Osteoblast (primary cell): ENCODE results near the gene TNK1. TPM values are rescaled to one million over a fixed set of nuclear protein-coding genes. Genes with fewer than 3 reads are reported as not detected.
A peak's percentile ranks its signal among the peaks of the same experiment; 100 is the strongest.

ENCODE experiments used
- DNase-seq: peaks from one replicate; pipeline ENCODE4 v3.0.0; 2011; ENCODE audit warnings: low spot score, mixed read lengths; ENCODE audit not compliant: insufficient read length; ENCODE audit errors: missing footprints
- H2AFZ ChIP-seq: 2 replicates; pipeline ENCODE4 v1.6.0; 2011; ENCODE audit warnings: mild to moderate bottlenecking, low read length
- H3K27ac ChIP-seq: 2 replicates; pipeline ENCODE4 v1.5.1; 2011; ENCODE audit warnings: mild to moderate bottlenecking, low read depth, low read length, moderate library complexity
- H3K27me3 ChIP-seq: 2 replicates; pipeline ENCODE4 v1.6.0; 2012; ENCODE audit warnings: mild to moderate bottlenecking, control low read depth, inconsistent platforms, low read length, moderate library complexity; ENCODE audit not compliant: insufficient read depth
- H3K36me3 ChIP-seq: 2 replicates; pipeline ENCODE4 v1.5.1; 2011; ENCODE audit warnings: mild to moderate bottlenecking, low read length, control low read depth, moderate library complexity; ENCODE audit not compliant: insufficient read depth
- H3K4me1 ChIP-seq: 2 replicates; pipeline ENCODE4 v1.5.1; 2011; ENCODE audit warnings: mild to moderate bottlenecking, low read length, control low read depth, moderate library complexity; ENCODE audit not compliant: insufficient read depth
- H3K4me2 ChIP-seq: 2 replicates; pipeline ENCODE4 v1.6.0; 2011; ENCODE audit warnings: mild to moderate bottlenecking, low read length; ENCODE audit not compliant: insufficient read depth
- H3K4me3 ChIP-seq: fragments of 200-600 bp; sonication (generic); 3 replicates; pipeline ENCODE4 v1.5.1; 2012; ENCODE audit warnings: mild to moderate bottlenecking, low read length, inconsistent platforms; ENCODE audit not compliant: insufficient read depth
- H3K79me2 ChIP-seq: 2 replicates; pipeline ENCODE4 v1.6.0; 2012; ENCODE audit warnings: mild to moderate bottlenecking, low read length, control low read depth, inconsistent platforms; ENCODE audit not compliant: insufficient read depth
- H3K9me3 ChIP-seq: 2 replicates; pipeline ENCODE4 v1.5.1; 2011; ENCODE audit warnings: low read depth, low read length, control low read depth
- H4K20me1 ChIP-seq: 2 replicates; pipeline ENCODE4 v1.6.0; 2012; ENCODE audit warnings: mild to moderate bottlenecking, low read length, control low read depth; ENCODE audit not compliant: insufficient read depth
- total RNA-seq: library from RNA; depleted of rRNA; stranded (reverse); fragments of >200 nt; gene quantifications from 2 replicates; pipeline ENCODE4 v1.2.3, GENCODE V29; 2012
- TF ChIP-seq, protein P1 (sequence below): IDR thresholded peaks from 2 replicates; pipeline ENCODE4 v1.5.1; 2011; ENCODE audit warnings: mild to moderate bottlenecking, low read depth, low read length, moderate library complexity; ENCODE audit errors: extremely low read depth

Gene TNK1
- total RNA-seq, 1 donor: 0.36 TPM

DNA sequence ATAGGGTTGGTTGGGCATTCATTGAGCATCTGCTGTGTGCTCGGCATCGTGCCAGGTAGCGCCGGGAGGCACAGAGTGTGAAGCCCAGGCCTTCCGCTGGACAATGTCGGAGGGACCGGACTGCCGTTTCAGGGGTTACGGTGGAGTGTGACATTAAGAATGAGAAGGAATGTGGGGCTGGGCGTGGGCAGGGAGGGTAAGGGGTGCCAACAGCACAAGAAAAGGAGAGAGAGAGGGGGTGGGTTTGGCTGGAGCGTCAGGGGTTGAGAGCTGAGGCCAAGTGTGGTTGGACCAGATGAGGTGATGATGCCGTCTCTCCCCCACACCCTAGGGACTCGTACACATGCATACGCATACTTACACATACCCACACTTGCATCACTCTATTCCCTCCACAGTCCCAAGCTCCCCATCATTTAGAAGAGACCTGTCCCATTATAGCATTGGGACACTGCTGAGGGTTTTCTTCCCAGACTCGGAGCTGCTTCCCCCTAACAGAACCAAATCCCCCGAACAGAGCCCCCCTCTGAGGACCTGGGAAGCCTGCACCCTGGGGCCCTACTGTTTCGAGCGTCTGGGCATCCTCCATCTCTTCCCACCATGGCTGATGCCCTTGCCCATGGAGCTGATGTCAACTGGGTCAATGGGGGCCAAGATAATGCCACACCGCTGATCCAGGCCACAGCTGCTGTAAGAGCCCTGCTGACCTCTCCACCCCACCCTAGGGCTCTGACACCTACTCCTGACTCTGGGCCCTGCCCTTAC, 32.2 kb upstream of the TNK1 start:
- Histone ChIP-seq H3K27ac (peak overlapping the region; percentile 69), H3K36me3 (no peaks in the 10 kb centered on the region), H3K4me1 (peaks cover 37% of the 10 kb centered on the region), H3K4me2 (peak overlapping the region; percentile 96), H3K27me3 (peaks cover 12% of the 10 kb centered on the region), H4K20me1 (peaks cover 20% of the 10 kb centered on the region), H2AFZ (no peak overlapping the region), H3K9me3 (no peaks in the 10 kb centered on the region), H3K4me3 (peak overlapping the region; percentile 1), H3K79me2 (peaks cover 24% of the 10 kb centered on the region)
- TF ChIP-seq, protein P1, sequence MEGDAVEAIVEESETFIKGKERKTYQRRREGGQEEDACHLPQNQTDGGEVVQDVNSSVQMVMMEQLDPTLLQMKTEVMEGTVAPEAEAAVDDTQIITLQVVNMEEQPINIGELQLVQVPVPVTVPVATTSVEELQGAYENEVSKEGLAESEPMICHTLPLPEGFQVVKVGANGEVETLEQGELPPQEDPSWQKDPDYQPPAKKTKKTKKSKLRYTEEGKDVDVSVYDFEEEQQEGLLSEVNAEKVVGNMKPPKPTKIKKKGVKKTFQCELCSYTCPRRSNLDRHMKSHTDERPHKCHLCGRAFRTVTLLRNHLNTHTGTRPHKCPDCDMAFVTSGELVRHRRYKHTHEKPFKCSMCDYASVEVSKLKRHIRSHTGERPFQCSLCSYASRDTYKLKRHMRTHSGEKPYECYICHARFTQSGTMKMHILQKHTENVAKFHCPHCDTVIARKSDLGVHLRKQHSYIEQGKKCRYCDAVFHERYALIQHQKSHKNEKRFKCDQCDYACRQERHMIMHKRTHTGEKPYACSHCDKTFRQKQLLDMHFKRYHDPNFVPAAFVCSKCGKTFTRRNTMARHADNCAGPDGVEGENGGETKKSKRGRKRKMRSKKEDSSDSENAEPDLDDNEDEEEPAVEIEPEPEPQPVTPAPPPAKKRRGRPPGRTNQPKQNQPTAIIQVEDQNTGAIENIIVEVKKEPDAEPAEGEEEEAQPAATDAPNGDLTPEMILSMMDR: no peak
- DNase-seq: peak; percentile 85

DNA sequence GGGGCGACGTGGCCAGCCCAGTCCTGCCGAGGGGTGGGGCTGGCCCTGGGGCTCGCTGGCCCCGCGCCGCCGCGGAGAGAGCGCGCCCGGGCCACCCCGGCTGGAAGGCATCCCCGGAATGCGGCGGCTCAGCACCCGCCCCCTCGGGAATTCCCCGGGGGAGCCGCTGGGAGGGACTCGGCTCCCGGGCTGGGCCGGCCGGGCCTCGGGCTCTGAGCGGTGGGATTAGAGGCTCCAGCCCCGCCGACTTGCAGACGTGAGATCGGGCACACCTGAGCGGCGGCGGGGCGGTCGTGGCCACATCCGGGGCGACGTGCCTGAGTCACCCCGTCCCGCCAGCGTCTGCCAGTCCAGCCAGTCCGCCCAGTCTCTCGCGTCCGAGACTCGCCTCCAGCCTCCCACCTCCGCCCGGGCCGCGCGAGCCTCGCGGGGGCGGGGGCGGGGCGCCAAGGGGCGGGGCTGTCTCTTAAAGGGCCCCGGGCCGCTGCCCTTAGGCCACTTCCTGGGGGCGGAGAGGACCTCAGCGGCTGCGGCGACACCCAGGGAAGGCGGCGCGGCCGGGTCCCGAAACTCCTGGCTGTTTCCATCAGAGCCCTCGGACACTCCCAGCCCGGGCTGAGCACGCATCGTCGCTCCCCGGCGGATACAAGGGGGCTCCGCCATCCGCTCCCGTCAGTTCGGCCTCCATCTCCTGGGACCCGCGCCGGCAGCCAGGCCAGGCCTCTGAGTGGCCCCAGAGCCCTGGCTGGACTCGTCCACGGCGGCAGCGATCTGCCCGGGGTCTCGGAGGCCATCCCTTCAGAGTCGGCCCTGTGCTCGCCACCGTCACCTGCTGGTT, 29.0 kb upstream of the TNK1 start, which contains the start of gene KCTD11:
TSS of gene KCTD11 (plus strand) at position 498 of the 838 bp plus-strand sequence.
- H2AFZ ChIP-seq: peak within 1 kb of the TSS; percentile 86
- peaks cover 37% of the 10 kb centered on the region for H4K20me1 ChIP-seq
- peak within 1 kb of the TSS; percentile 96 for H3K4me2 ChIP-seq
- peaks cover 39% of the 10 kb centered on the region for H3K79me2 ChIP-seq
- peak within 1 kb of the TSS; percentile 95 for H3K4me3 ChIP-seq
- H3K36me3 ChIP-seq: no peaks in the 10 kb centered on the region
- TF ChIP-seq, protein P1: no peak
- H3K27ac ChIP-seq: peak within 1 kb of the TSS; percentile 94
- H3K4me1 ChIP-seq: peaks cover 50% of the 10 kb centered on the region
- H3K27me3 ChIP-seq: no peaks in the 10 kb centered on the region
- no peaks in the 10 kb centered on the region for H3K9me3 ChIP-seq
- peak; percentile 99 for DNase-seq

DNA sequence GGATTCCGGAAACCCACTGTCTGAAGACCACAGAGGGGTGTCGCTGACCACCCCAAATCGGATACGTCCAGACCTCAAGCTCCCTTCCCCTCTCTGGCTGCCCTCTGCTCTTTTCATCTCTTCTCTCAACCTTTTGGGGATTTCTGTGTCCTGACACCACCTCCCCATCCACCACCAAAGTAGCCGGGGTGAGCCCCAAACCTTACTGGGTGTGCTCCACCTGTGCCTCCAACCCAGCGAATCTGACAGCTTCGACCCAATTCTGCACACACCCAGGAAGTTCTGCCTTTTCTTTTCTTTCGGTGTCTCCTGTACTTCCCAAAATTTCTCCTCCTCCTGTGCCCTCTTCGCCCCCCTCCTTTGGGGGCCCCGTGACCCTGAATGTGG, 28.4 kb upstream of the TNK1 start:
- peak overlapping the region; percentile 86 for H2AFZ ChIP-seq
- peaks cover 37% of the 10 kb centered on the region for H4K20me1 ChIP-seq
- H3K36me3 ChIP-seq: no peaks in the 10 kb centered on the region
- H3K27me3 ChIP-seq: no peaks in the 10 kb centered on the region
- DNase-seq: no peak
- peaks cover 39% of the 10 kb centered on the region for H3K79me2 ChIP-seq
- peak overlapping the region; percentile 95 for H3K4me3 ChIP-seq
- H3K4me1 ChIP-seq: peaks cover 50% of the 10 kb centered on the region
- peak overlapping the region; percentile 94 for H3K27ac ChIP-seq
- H3K9me3 ChIP-seq: no peaks in the 10 kb centered on the region
- peak overlapping the region; percentile 96 for H3K4me2 ChIP-seq
- TF ChIP-seq, protein P1: peak; percentile 52
